C4-2B (cell line): ENCODE results near the gene OR52K1.

Source experiments
- ZFX ChIP-seq: fragments of 450-650 bp; IDR thresholded peaks from 2 replicates; pipeline ENCODE4 v1.6.1; 2017
- TF ChIP-seq, protein P1 (sequence below): fragments of 450-650 bp; conservative IDR thresholded peaks from 2 replicates; pipeline ENCODE4 v1.5.1; 2017; ENCODE audit warnings: mild to moderate bottlenecking

DNA sequence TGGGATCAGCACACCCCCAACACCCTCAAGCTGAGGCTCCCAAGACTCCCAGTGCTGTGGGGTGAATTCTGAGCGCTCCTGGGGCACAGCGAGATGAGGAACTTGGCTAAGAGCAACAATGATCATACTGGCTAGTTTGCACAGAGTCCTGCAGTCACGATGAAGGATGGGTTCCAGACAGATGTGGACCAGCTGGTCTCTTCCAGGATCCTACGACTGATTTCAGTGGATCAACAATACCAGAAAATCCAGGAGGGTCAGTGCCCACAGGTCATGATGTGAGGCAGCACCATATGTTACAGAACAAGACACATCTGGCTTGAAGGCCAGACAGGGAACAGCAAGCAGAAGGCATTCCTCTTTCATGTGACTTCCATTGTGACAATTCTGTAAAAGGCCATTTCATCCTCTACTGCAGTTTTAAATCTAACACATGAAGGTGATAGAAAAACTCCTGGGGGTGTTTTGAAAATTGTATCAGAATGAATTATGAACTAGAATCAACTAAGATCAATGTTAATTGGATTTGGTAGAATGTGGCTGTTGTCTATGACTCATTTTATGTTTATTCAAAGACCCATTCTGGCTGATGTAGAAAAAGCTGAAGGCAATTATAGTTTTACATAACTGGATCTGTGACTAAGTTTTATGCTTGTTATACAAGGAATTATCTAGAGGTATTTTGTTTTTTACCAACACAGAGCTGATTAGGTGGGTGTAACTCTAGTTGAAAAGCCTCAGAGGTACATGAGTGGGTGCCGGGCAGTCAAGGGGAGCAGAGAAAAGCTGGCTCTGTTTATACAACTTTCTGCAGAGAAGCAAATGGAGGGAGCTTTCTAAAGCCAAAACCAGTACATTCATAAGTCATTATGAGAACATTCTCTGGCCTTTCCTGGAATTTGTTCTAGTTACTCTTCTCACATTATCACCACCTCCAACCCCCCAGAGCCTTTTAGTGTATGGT is 29.1 kb downstream of the OR52K1 start:
- TF ChIP-seq, protein P1, sequence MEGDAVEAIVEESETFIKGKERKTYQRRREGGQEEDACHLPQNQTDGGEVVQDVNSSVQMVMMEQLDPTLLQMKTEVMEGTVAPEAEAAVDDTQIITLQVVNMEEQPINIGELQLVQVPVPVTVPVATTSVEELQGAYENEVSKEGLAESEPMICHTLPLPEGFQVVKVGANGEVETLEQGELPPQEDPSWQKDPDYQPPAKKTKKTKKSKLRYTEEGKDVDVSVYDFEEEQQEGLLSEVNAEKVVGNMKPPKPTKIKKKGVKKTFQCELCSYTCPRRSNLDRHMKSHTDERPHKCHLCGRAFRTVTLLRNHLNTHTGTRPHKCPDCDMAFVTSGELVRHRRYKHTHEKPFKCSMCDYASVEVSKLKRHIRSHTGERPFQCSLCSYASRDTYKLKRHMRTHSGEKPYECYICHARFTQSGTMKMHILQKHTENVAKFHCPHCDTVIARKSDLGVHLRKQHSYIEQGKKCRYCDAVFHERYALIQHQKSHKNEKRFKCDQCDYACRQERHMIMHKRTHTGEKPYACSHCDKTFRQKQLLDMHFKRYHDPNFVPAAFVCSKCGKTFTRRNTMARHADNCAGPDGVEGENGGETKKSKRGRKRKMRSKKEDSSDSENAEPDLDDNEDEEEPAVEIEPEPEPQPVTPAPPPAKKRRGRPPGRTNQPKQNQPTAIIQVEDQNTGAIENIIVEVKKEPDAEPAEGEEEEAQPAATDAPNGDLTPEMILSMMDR, result no peak
- TF ChIP-seq ZFX, result no peak
